NCI-H774 (cell line): ENCODE data around the gene MIP.
"Not testable (repeated sequence)": the region's sequence is repeated elsewhere in the genome, so short reads cannot be mapped to it uniquely, and the experiment has no call there.

Experiments used
- DNase-seq: peaks from one replicate; lab custom pipeline; 2025; lab: John Stamatoyannopoulos, UW

MIP gene

GRCh38 chr12:56454557-56454956, at the start of gene MIP:
Gene MIP, minus strand, starts transcription at chr12:56454657. Its CDS starts 44 bp downstream, at chr12:56454613.
- DNase-seq: no peak

DNA sequence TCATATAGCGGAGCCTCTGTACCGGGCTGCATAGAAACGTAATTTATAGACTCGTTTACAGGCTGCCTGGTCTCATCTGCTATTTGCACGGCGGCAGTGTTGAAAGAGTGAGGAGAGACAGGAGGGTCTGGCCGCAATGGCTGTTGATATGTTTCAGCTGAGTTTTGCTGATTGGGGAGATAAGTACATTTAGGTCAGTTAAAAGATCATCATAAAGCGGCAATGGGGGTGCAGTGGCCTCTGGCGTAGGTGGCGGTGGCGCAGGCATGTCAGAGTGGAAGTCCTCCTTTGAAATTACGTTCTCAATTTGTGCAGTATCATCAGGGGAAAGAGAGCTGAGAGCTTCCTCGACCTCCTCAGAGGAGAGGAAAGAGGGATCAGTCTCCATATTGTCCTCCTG, 45.4 kb upstream of the MIP start:
- not testable (repeated sequence) for DNase-seq

DNA sequence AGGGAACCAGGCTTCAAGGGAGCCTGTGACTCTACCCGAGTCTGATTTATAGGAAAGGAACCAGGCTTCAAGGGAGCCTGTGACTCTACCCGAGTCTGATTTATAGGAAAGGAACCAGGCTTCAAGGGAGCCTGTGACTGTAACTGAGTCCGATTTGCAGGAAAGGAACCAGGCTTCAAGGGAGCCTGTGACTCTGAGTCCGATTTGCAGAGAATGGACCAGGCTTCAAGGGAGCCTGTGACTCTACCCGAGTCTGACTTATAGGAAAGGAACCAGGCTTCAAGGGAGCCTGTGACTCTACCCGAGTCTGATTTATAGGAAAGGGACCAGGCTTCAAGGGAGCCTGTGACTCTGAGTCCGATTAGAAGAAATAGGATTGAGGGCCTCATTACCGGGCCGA, 45.0 kb upstream of the MIP start:
- not testable (repeated sequence) for DNase-seq

- DNase-seq: peak; percentile 16
Observed at GRCh38 chr12:56498126-56498902, 43.9 kb upstream of the MIP start.

GRCh38 chr12:56496704-56497103, 42.2 kb upstream of the MIP start:
- DNase-seq: peak; percentile 8

- not testable (repeated sequence) for DNase-seq
Observed at GRCh38 chr12:56494481-56494880, 40.0 kb upstream of the MIP start.

- not testable (repeated sequence) for DNase-seq
Observed at GRCh38 chr12:56494106-56494415, 39.6 kb upstream of the MIP start.

DNA sequence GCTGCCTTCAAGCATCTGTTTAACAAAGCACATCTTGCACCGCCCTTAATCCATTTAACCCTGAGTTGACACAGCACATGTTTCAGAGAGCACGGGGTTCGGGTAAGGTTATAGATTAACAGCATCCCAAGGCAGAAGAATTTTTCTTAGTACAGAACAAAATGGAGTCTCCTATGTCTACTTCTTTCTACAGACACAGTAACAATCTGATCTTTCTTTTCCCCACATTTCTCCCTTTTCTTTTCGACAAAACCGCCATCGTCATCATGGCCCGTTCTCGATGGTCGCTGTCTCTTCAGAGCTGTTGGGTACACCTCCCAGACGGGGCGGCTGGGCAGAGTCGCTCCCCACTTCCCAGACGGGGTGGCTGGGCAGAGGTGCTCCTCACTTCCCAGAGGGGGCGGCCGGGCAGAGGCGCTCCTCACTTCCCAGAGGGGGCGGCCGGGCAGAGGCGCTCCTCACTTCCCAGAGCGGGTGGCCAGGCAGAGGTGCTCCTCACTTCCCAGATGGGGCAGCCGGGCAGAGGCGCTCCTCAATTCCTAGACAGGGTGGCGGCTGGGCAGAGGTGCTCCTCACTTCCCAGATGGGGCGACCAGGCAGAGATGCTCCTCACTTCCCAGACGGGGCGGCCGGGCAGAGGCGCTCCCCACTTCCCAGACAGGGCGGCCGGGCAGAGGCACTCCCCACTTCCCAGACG, 39.1 kb upstream of the MIP start:
- not testable (repeated sequence) for DNase-seq

- DNase-seq: no peak
Observed at GRCh38 chr12:56490360-56490759, 35.9 kb upstream of the MIP start.

- peak; percentile 92 for DNase-seq
Observed at GRCh38 chr12:56488041-56488955, 33.8 kb upstream of the MIP start, which contains the start of gene GLS2. Gene GLS2, minus strand, starts transcription at chr12:56488161. Its CDS starts 43 bp downstream, at chr12:56488118.

DNA sequence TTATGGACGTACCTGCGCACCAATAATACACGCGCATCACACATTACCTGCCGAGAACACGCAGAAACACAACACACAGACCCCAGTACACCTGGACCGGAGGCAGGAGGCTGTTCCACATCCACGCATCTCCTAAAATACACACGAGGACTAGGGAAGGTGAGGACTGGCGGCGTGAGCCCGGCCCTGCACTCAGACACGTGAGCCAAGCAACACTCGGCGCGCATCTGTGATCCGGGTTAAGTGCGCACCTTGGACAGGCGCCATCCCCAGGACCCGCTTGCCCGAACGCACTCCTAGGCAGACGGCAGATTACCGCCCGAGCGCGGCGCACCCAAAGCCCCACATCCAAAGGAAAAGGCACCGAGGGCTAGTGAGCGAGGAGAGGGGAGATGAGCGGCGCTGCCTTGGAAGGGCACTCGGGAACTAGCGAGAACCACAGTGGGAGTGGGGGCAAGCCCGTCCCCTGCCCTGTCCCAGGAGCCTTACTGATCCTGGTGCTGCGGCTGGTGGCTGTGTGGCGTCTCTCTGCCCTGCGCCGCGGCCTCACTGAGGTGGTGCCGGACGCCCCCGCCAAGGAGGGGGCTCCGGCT, 33.1 kb upstream of the MIP start:
- DNase-seq: peak; percentile 71

- DNase-seq: no peak
Observed at GRCh38 chr12:56486694-56487093, 32.2 kb upstream of the MIP start.

DNA sequence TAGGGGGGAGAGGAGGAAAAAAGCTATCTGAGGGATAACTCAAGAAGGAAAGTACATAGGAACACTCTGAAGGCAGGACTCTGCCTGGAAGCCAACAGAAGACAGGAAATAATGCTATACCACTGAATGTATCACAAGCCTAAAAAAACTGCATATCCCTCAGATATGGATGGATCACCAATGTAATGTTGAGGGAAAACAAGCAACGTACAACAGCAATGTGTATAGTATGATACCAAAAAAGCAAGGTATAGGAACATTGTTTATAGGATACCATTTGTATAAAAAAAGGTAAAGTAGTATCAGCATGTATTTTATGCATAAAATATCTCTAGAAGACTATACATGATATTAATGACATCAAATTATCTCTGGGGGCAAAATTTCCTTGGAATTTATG, 30.1 kb upstream of the MIP start:
- DNase-seq: no peak

DNA sequence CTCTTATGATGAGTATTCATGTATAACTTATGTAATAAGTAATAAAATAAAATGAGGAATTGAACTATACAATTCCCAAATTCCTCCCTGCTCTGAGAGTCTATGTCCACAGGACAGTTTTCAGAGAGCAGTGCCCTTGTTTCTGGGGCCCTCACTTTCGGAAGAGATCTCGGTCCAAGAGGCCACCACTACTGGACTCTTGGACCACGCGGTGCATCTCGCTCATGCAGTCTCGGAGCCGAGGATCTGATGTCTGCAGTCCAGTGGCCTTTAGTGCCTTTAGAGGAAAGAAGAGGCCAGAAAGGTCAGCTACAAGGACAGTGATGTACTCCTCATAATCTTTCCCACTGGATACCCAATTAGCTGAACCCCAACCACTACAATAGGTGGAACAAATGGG, 25.2 kb upstream of the MIP start:
- DNase-seq: no peak

DNA sequence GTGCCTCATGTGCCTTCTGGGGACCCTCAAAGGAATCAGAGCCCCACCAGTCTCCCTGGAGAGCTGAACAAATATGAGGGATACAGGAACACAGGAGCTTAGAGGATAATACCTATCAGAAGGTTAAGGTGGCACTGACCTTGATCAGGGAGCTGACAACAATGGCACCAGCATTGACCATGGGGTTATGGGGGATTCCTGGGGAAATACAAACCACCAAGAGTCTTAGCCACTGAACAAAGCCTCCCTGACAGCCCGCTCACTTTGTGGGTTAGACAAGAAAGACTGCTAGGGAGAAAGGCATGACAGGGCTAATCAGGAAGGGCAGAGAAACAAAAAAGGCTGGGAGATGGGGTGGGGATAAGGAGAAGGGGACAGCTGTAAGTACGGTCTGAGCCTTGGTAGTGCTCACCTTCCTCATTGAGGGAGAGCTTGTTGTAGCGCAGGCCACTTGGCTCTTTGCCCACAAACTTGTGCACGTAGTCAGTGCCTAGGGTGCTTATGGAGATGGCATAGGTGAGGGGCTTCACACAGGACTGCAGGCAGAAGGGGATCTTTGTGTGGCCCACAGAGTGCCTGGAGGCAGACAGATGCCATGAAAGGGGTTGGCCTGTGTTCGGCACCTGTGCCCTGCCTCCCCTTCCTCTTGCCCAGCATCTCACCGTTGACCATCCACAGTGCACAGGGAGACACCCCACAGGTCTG, 23.2 kb upstream of the MIP start:
- no peak for DNase-seq

DNA sequence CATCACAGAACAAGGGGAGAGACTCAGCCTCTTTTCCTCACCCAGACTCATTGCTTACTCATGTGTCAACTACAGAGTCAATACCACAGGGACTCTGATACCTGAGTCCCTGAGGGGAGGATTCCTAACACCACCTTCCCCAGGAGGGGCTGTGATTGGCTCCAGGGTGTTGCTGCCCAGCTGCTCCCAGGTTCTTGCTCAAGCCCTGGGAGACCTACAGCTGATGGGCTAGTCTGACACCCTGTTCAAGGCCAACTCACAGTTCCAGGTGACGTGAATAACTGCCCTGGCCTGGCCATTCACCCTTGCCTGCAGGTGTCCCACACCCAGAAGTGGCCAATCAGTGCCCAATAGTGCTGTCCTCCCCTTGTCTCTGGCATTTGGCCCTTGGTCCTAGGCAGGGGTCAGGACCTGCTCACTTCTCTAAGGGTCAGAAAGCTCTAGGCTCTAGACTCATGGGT, 22.5 kb upstream of the MIP start:
- no peak for DNase-seq

DNA sequence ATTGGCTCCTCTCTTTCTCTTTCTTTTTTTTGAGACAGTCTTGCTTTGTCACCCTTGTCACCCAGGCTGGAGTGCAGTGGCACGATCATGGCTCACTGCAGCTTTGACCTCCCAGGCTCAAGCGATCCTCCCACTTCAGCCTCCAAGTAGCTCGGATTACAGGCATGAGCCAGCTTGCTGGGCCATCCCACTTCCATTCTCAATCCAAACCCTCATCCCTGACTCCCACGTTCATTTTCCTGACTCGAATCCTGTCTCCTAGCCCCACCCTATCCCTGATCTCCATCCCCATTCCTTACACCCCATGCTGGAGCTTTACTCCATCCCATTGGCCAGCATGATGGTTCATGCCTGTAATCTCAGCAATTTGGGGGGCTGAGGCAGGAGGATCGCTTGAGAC, 21.7 kb upstream of the MIP start:
- no peak for DNase-seq

GRCh38 chr12:56474389-56474788, 19.9 kb upstream of the MIP start:
- no peak for DNase-seq

DNA sequence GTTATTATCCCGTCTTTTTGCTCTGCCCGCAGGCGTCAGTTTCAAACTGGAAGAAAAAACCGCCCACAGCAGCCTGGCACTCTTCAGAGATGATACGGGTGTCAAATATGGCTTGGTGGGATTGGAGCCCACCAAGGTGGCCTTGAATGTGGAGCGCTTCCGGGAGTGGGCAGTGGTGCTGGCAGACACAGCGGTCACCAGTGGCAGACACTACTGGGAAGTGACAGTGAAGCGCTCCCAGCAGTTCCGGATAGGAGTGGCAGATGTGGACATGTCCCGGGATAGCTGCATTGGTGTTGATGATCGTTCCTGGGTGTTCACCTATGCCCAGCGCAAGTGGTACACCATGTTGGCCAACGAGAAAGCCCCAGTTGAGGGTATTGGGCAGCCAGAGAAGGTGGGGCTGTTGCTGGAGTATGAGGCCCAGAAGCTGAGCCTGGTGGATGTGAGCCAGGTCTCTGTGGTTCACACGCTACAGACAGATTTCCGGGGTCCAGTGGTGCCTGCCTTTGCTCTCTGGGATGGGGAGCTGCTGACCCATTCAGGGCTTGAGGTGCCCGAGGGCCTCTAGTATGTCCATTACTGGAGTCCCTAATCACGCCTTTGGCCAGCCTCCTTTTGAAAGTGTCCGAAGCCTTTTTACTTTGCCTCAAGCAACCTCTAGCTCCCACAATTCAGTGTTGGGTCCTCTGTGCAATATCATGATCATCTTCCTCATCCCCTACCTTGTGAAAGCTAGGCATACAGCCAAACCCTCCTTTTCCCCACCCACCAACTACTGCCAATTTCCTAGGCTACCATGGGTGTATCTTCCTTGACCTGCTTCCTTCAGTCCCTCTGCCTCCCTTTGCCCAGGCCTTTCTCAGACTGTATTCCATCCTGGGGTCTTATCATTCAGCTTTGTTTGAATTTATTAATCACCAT, 14.8 kb upstream of the MIP start:
- no peak for DNase-seq
